Astrocyte of the spinal cord (primary cell): ENCODE measurements around the gene NCAM1.

Source experiments
- DNase-seq: peaks from one replicate; pipeline ENCODE4 v3.0.0; 2011; ENCODE audit warnings: low read depth, low spot score
- H3K4me3 ChIP-seq: 2 replicates; pipeline ENCODE4 v1.5.1; 2011; ENCODE audit warnings: low read depth, mild to moderate bottlenecking, low read length, moderate library complexity
- CTCF ChIP-seq: IDR thresholded peaks from 2 replicates; pipeline ENCODE4 v1.5.1; 2012; ENCODE audit warnings: low read depth, mild to moderate bottlenecking, low read length, inconsistent platforms
- in situ Hi-C: cut with HindIII; loops from 2 replicates; pipeline ENCODE4 v1.10.0; 2017; ENCODE audit warnings: low sequenced_read_pairs

Gene NCAM1

DNA sequence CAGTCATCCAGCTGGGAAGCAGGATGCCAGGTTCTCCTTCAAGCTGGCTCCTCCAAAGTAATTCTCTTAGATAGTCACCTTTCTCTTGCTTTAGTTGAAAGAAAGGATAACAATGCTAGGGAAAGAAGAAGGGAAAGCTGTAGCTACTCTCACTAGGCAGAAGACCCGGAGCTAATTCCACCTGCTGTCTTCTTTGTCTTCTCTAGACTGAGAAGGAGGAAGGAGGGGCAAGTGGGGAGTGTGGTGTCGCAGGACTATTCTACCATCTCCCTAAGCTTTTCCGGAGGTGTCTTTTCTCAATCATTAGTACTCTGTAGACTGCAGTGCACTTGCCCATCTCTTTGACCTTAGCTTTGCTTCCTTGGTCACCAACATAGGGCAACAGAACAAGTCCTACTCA is 162.8 kb downstream of the NCAM1 start:
- in situ Hi-C loops, result no loop called here
- H3K4me3 ChIP-seq, result no peak overlapping the region
- TF ChIP-seq CTCF, result no peak
- no peak for DNase-seq

- no peak overlapping the region for H3K4me3 ChIP-seq
- no peak for TF ChIP-seq CTCF
- no peak for DNase-seq
- in situ Hi-C loops, result no loop called here
Measured at GRCh38 chr11:113124578-113124977, 163.4 kb downstream of the NCAM1 start.

- no peak for DNase-seq
- no peak overlapping the region for H3K4me3 ChIP-seq
- TF ChIP-seq CTCF, result no peak
- in situ Hi-C loops, result no loop called here
Measured at GRCh38 chr11:113129261-113129992, 168.2 kb downstream of the NCAM1 start.

DNA sequence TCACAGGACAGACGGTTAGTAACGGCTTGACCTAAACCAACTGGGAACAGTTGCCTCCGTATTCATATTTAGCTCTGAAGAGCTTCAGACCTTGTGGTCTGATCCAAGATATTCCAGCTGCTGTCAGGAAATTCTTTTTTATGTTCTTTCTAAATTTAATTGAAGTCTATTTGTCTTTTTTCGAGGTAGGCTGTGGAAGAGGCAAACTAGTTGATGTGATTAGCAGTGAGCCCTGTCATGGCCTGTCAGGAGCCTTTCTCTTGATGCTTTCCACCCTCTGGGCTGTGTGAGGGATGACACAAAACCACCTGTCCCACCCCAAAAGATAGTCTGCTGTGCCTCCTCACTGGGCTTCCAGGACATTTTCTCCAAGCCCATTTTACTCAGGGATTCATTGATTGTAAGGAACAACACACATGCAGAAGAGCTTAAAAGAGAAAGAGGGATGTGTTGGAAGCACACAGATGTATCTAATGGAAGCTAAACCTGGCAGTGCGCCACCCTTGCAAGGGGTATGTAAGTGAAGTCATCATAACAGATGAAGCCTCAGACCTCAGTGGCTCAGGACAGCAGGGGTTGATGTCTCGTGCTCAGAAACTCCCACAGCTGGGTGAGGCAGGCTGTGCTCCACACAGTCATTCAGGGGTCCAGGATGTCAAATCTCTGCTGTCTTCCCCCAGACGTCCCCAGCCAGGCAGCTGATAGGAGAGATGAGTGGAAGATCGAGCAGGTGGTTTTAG is 170.0 kb downstream of the NCAM1 start:
- DNase-seq, result no peak
- in situ Hi-C loops, result no loop called here
- H3K4me3 ChIP-seq, result no peak overlapping the region
- TF ChIP-seq CTCF, result no peak

DNA sequence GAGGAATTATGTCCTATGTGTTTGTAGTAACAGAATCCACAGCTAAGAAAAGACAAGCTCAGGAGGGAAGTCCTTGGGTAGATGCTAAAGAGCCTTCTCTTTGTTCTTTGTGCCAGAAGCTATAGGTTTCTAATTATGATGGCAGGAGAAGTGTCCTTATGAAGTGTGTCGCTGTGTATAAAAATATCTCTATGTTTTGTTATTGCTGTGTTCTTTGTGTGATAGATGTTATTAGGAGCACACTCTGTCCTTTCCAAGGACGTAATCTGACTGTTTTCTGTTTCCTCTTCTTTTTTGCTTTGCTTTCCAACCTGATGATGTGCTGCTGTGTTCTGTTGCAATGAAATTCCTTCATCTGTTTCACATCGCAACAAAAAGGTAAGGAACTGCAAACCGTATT is 171.9 kb downstream of the NCAM1 start:
- DNase-seq, result no peak
- no peak for TF ChIP-seq CTCF
- H3K4me3 ChIP-seq, result no peak overlapping the region
- in situ Hi-C loops, result no loop called here

DNA sequence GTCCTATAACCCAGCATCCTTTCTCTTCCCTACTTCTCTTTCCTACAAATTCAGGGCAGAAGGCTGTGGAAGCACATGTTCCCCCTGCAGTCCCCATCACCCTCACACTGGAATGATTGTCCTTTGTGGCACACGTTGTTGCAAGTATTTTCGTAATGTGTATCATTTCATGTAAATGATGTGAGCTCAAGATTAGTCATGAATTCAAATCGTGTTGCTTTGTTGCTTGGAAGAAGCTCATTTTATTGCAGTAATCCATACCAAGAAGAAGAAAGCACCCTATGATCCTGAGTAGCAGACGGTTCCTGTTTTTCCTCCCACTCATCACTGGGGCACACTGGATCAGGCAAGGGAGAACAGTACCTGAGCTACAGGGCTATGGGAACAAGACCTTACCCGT is 173.4 kb downstream of the NCAM1 start:
- DNase-seq, result no peak
- no peak overlapping the region for H3K4me3 ChIP-seq
- in situ Hi-C loops, result no loop called here
- TF ChIP-seq CTCF, result no peak
